Panc1 (cell line): ENCODE results near the gene CDH13.

Source experiments
- CTCF ChIP-seq: fragments of 450-650 bp; IDR thresholded peaks from 2 replicates; pipeline ENCODE4 v1.5.1; 2017; ENCODE audit warnings: mild to moderate bottlenecking
- TCF7L2 ChIP-seq: IDR thresholded peaks from 2 replicates; pipeline ENCODE4 v1.6.1; 2011; ENCODE audit warnings: mild to moderate bottlenecking, low read depth, low read length, inconsistent platforms

- no peak for TF ChIP-seq TCF7L2
- no peak for TF ChIP-seq CTCF
Measured at GRCh38 chr16:83706394-83706793, 1079.6 kb downstream of the CDH13 start.
